ENCODE data around the gene MOXD1.

- TF ChIP-seq CTCF (IDR thresholded peaks at IDR 0.05) (no peak), POLR2AphosphoS5 (IDR thresholded peaks at IDR 0.05) (no peak), POLR2A (IDR thresholded peaks at IDR 0.05) (no peak)
These were observed 28.8 kb upstream of the MOXD1 start for GRCh38 chr6:132430110-132430509.

Measured in gastroesophageal sphincter (tissue), 3 donors.